IMR-90 (cell line): ENCODE data around the gene MKNK2.

Source experiments
- BHLHE40 ChIP-seq: fragments of 150-350 bp; IDR thresholded peaks from 2 replicates; pipeline ENCODE4 v1.6.1; 2016; ENCODE audit warnings: mild to moderate bottlenecking, low read depth, low read length
- CTCF ChIP-seq: conservative IDR thresholded peaks from 2 replicates; pipeline ENCODE4 v1.5.1; 2012; ENCODE audit warnings: mild to moderate bottlenecking, low read depth, low read length, improper control_type of control experiment
- MAFK ChIP-seq: IDR thresholded peaks from 2 replicates; pipeline ENCODE4 v1.6.1; 2012; ENCODE audit warnings: low read depth, low read length, improper control_type of control experiment
- MAZ ChIP-seq: IDR thresholded peaks from 2 replicates; pipeline ENCODE4 v1.6.1; 2012; ENCODE audit warnings: low read depth, mild to moderate bottlenecking, low read length, improper control_type of control experiment, moderate library complexity, borderline replicate concordance
- MXI1 ChIP-seq: IDR thresholded peaks from 2 replicates; pipeline ENCODE4 v1.6.1; 2012; ENCODE audit warnings: low read depth, mild to moderate bottlenecking, low read length, moderate library complexity, borderline replicate concordance
- POLR2A ChIP-seq: IDR thresholded peaks from 2 replicates; pipeline ENCODE4 v1.6.1; 2012; ENCODE audit warnings: mild to moderate bottlenecking, low read depth, low read length
- USF2 ChIP-seq: fragments of 150-350 bp; IDR thresholded peaks from 2 replicates; pipeline ENCODE4 v1.6.1; 2017; ENCODE audit warnings: mild to moderate bottlenecking, antibody characterized with exemption, low read length, low read depth

GRCh38 chr19:1998712-1999708 is 52.0 kb downstream of the MKNK2 start:
- TF ChIP-seq CTCF = no peak
- no peak for TF ChIP-seq POLR2A
- no peak for TF ChIP-seq BHLHE40
- TF ChIP-seq USF2 = no peak
- no peak for TF ChIP-seq MXI1
- TF ChIP-seq MAFK = no peak
- TF ChIP-seq MAZ = no peak
